Astrocyte (in vitro differentiated cells and primary cell): ENCODE results near the gene DIP2C. TPM values are rescaled to one million over a fixed set of nuclear protein-coding genes. Genes with fewer than 3 reads are reported as not detected.

Experiments
- DNase-seq: peaks from one replicate; pipeline ENCODE4 v3.0.0-alpha.2; 2010; ENCODE audit warnings: low read depth
- FAIRE-seq: peaks from 2 replicates; lab custom pipeline; 2011; peaks lifted over from hg19 to GRCh38; lab: Jason Lieb, UNC
- H2AFZ ChIP-seq: 2 replicates; pipeline ENCODE4 v1.6.0; 2012; ENCODE audit warnings: low read depth, low read length, inconsistent platforms
- H3K27ac ChIP-seq: 2 replicates; pipeline ENCODE4 v1.5.1; 2011; ENCODE audit warnings: low read depth, low read length, inconsistent platforms
- H3K27me3 ChIP-seq: 2 replicates; pipeline ENCODE4 v1.6.0; 2011; ENCODE audit warnings: low read length, inconsistent platforms; ENCODE audit not compliant: insufficient read depth
- H3K36me3 ChIP-seq: 2 replicates; pipeline ENCODE4 v1.5.1; 2011; ENCODE audit warnings: low read length, inconsistent platforms; ENCODE audit not compliant: insufficient read depth
- H3K4me1 ChIP-seq: 2 replicates; pipeline ENCODE4 v1.5.1; 2011; ENCODE audit warnings: low read length, inconsistent platforms; ENCODE audit not compliant: insufficient read depth
- H3K4me2 ChIP-seq: 2 replicates; pipeline ENCODE4 v1.6.0; 2012; ENCODE audit warnings: low read length, inconsistent platforms
- H3K4me3 ChIP-seq: 2 replicates; pipeline ENCODE4 v1.5.1; 2011; ENCODE audit warnings: low read depth, mild to moderate bottlenecking, low read length, inconsistent platforms; ENCODE audit not compliant: insufficient read depth
- H3K79me2 ChIP-seq: 2 replicates; pipeline ENCODE4 v1.6.0; 2012; ENCODE audit warnings: mild to moderate bottlenecking, low read length, inconsistent platforms; ENCODE audit not compliant: insufficient read depth
- H3K9ac ChIP-seq: 2 replicates; pipeline ENCODE4 v1.6.0; 2012; ENCODE audit warnings: mild to moderate bottlenecking, low read length, inconsistent platforms
- H3K9me3 ChIP-seq: 2 replicates; pipeline ENCODE4 v1.5.1; 2012; ENCODE audit warnings: low read depth, mild to moderate bottlenecking, low read length, inconsistent platforms; ENCODE audit not compliant: insufficient read depth
- H4K20me1 ChIP-seq: 2 replicates; pipeline ENCODE4 v1.6.0; 2012; ENCODE audit warnings: low read length, inconsistent platforms; ENCODE audit not compliant: insufficient read depth
- H3K27ac Mint-ChIP-seq: one replicate; pipeline ENCODE4 v1.8.0; 2021; ENCODE audit warnings: mild to moderate bottlenecking, mixed read lengths; ENCODE audit not compliant: unreplicated experiment
- H3K27me3 Mint-ChIP-seq: one replicate; pipeline ENCODE4 v1.8.0; 2021; ENCODE audit warnings: low read depth, mixed read lengths; ENCODE audit not compliant: unreplicated experiment
- H3K36me3 Mint-ChIP-seq: one replicate; pipeline ENCODE4 v1.8.0; 2021; ENCODE audit warnings: low read depth, mixed read lengths; ENCODE audit not compliant: unreplicated experiment
- H3K4me1 Mint-ChIP-seq: one replicate; pipeline ENCODE4 v1.8.0; 2021; ENCODE audit warnings: low read depth, mixed read lengths; ENCODE audit not compliant: unreplicated experiment
- H3K4me3 Mint-ChIP-seq: one replicate; pipeline ENCODE4 v1.8.0; 2021; ENCODE audit warnings: mild to moderate bottlenecking, moderate library complexity, mixed read lengths; ENCODE audit not compliant: unreplicated experiment
- H3K9me3 Mint-ChIP-seq: one replicate; pipeline ENCODE4 v1.8.0; 2021; ENCODE audit warnings: mild to moderate bottlenecking, mixed read lengths; ENCODE audit not compliant: unreplicated experiment
- EZH2 ChIP-seq: IDR thresholded peaks from 2 replicates; pipeline ENCODE4 v1.6.1; 2012; ENCODE audit warnings: mild to moderate bottlenecking, low read length, inconsistent platforms; ENCODE audit not compliant: insufficient read depth
- total RNA-seq: library from RNA; stranded (reverse); gene quantifications from 2 replicates; pipeline ENCODE4 v1.2.1, GENCODE V29; 2021
- TF ChIP-seq, protein P1 (sequence below): IDR thresholded peaks from 2 replicates; pipeline ENCODE4 v1.5.1; 2011; ENCODE audit warnings: low read depth, mild to moderate bottlenecking, inconsistent platforms, low read length, moderate library complexity; ENCODE audit not compliant: insufficient read depth

The DIP2C gene
- total RNA-seq, 1 donor from 2014 or later: 27.3 TPM

DNA sequence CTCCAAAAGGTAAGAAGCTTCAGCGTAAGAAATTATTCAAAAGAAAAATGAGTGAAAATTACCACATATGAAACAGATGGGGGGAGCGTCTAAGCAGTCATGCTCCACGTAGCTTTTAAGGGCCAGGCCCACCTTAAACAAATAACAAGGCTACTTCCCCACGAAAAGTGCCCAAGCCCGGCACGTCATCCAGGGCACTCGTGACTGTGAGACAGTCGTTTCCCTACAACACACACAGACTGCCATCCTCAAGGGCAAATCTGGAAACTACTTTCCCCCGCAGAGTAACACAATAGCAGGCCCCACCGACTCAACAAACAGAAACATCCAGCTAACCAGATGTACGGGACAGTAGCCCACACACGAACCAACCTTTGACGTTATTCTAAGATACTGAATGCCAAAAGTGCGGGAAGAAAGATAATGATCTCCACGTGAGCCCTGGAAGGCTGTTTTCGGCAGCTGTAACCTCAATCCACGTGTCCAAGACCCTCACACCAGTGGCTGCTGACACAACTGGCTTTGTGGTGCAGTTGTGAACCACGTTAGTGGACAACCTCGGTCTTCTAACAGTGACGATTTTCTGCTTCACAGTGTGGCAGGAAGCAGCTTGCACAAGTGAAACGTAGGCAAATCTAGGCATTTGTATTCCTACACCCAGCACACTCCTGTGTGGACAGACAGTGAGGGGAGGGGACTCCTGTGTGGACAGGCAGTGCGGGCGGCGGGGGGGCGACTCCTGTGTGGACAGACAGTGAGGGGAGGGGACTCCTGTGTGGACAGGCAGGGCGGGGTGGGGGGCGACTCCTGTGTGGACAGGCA, 302.5 kb downstream of the DIP2C start:
- DNase-seq: no peak
- Histone ChIP-seq H3K4me3 (no peak overlapping the region), H3K79me2 (no peaks in the 10 kb centered on the region), H3K4me2 (no peak overlapping the region), H4K20me1 (no peaks in the 10 kb centered on the region), H3K9me3 (no peaks in the 10 kb centered on the region), H3K27ac (no peak overlapping the region), H2AFZ (no peak overlapping the region), H3K36me3 (peaks cover 26% of the 10 kb centered on the region), H3K27me3 (no peaks in the 10 kb centered on the region), H3K9ac (no peak overlapping the region), H3K4me1 (no peaks in the 10 kb centered on the region)
- Mint-ChIP-seq H3K9me3 (no peaks in the 10 kb centered on the region), H3K27me3 (no peaks in the 10 kb centered on the region), H3K4me3 (no peak overlapping the region), H3K36me3 (peaks cover 45% of the 10 kb centered on the region), H3K27ac (no peak overlapping the region), H3K4me1 (no peaks in the 10 kb centered on the region)
- TF ChIP-seq, protein P1, sequence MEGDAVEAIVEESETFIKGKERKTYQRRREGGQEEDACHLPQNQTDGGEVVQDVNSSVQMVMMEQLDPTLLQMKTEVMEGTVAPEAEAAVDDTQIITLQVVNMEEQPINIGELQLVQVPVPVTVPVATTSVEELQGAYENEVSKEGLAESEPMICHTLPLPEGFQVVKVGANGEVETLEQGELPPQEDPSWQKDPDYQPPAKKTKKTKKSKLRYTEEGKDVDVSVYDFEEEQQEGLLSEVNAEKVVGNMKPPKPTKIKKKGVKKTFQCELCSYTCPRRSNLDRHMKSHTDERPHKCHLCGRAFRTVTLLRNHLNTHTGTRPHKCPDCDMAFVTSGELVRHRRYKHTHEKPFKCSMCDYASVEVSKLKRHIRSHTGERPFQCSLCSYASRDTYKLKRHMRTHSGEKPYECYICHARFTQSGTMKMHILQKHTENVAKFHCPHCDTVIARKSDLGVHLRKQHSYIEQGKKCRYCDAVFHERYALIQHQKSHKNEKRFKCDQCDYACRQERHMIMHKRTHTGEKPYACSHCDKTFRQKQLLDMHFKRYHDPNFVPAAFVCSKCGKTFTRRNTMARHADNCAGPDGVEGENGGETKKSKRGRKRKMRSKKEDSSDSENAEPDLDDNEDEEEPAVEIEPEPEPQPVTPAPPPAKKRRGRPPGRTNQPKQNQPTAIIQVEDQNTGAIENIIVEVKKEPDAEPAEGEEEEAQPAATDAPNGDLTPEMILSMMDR: no peak
- TF ChIP-seq EZH2: no peak
- FAIRE-seq: no peak

GRCh38 chr10:385571-386300, 303.7 kb downstream of the DIP2C start:
- no peak for TF ChIP-seq EZH2
- TF ChIP-seq, protein P1: no peak
- Mint-ChIP-seq H3K36me3 (peaks cover 52% of the 10 kb centered on the region), H3K4me1 (no peaks in the 10 kb centered on the region), H3K9me3 (no peaks in the 10 kb centered on the region), H3K27me3 (no peaks in the 10 kb centered on the region), H3K4me3 (no peak overlapping the region), H3K27ac (no peak overlapping the region)
- Histone ChIP-seq H3K27me3 (no peaks in the 10 kb centered on the region), H3K9me3 (no peaks in the 10 kb centered on the region), H2AFZ (no peak overlapping the region), H3K4me1 (no peaks in the 10 kb centered on the region), H3K79me2 (no peaks in the 10 kb centered on the region), H4K20me1 (no peaks in the 10 kb centered on the region), H3K4me3 (no peak overlapping the region), H3K27ac (no peak overlapping the region), H3K4me2 (no peak overlapping the region), H3K9ac (no peak overlapping the region), H3K36me3 (peaks cover 29% of the 10 kb centered on the region)
- FAIRE-seq (no peak), DNase-seq (no peak)
